ENCODE results near the gene ENPP5. TPM values are rescaled to one million over a fixed set of nuclear protein-coding genes. Genes with fewer than 3 reads are reported as not detected.

Gene ENPP5
- total and polyA plus RNA-seq, 10 of the 15 experiments (the other 5 are each of a cell fraction or from before 2014, with no cell fraction given), result 0.05 to 0.07 TPM; not detected in 8

DNA sequence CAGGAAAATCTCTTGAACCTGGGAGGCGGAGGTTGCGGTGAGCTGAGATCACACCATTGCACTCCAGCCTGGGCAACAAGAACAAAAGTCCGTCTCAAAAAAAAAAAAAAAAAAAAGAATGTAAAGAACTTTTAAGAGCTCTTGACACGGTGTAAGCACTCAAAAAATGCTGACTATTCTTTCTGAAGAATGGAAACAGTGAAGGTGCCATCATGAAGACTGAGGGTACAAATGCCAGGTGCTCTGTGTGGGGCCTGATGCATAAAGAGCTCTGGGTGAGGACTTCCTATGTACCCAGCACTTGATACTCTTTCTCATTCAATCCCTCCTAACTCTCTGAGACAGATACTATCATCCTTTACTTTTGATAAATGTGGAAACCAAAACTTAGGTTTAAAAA, 45.0 kb upstream of the ENPP5 start:
- intact Hi-C loops (cut with micrococcal nuclease; ENCODE audit: unreplicated experiment), result no loop called here
- no peak overlapping the region for H3K4me3 ChIP-seq
- SMC1A ChIA-PET (ENCODE audit: uncharacterized antibody, unreplicated experiment), result interaction anchor here (0.6 to 1.0 kb wide), 3 partner anchors 125 to 162 kb away, joined by 3 to 5 read pairs (median 3); no protein-coding TSS in a partner anchor

More for the DNA sequence above, 45.0 kb upstream of the ENPP5 start:
- Histone ChIP-seq H3K36me3 (ENCODE audit: control insufficient read depth in 2 of 2, insufficient read depth in 2 of 2, low read length in 1 of 2) (no peaks in the 10 kb centered on the region), H3K27ac (ENCODE audit: control insufficient read depth, insufficient read depth) (no peak overlapping the region), H3K4me1 (ENCODE audit: control insufficient read depth, insufficient read depth, low read length) (peaks cover 29% of the 10 kb centered on the region), H3K27me3 (replicated peaks in 1 of 2; ENCODE audit: control insufficient read depth in 2 of 2, insufficient read depth in 2 of 2, low read length in 1 of 2) (no peaks in the 10 kb centered on the region), H3K9ac (ENCODE audit: control insufficient read depth, insufficient read depth, low read length) (no peak overlapping the region), H4K20me1 (ENCODE audit: control insufficient read depth, insufficient read depth) (no peaks in the 10 kb centered on the region), H2AFZ (ENCODE audit: control insufficient read depth, low read depth, low read length) (no peak overlapping the region), H3K4me2 (ENCODE audit: control insufficient read depth, insufficient read depth) (no peak overlapping the region), H3K9me3 (replicated peaks; ENCODE audit: control insufficient read depth, insufficient read depth, low read length) (peaks cover 3% of the 10 kb centered on the region; the same call in 2 of the 3 replicates), H3K79me2 (ENCODE audit: control insufficient read depth, insufficient read depth, low read length) (no peaks in the 10 kb centered on the region)
- POLR2A ChIA-PET, result interaction anchor here (0.7 to 1.1 kb wide), 2 partner anchors 86 to 467 kb away, joined by 4 to 5 read pairs; partner anchors contain the start of gene ENPP4
- no TSS peak for BruUV-seq (replicated peaks)
- in situ Hi-C loops (cut with MboI), result no loop called here
- TF ChIP-seq MTA2 (IDR thresholded peaks at IDR 0.05; ENCODE audit: low read depth) (no peak), HDGF (IDR thresholded peaks at IDR 0.05) (no peak), ZNF207 (IDR thresholded peaks at IDR 0.05; ENCODE audit: borderline replicate concordance) (no peak), TCF7 (IDR thresholded peaks at IDR 0.05; ENCODE audit: borderline replicate concordance) (no peak), NFYB (IDR thresholded peaks at IDR 0.05; ENCODE audit: insufficient read depth, low read depth, low read length) (no peak), CEBPB (IDR thresholded peaks at IDR 0.05; ENCODE audit: borderline replicate concordance in 1 of 2, low read depth in 2 of 2, low read length in 2 of 2) (no peak), GATAD2B (conservative IDR thresholded peaks at IDR 0.05; ENCODE audit: low read depth) (no peak), SREBF2 (IDR thresholded peaks at IDR 0.05; ENCODE audit: low read length) (no peak), BRCA1 (IDR thresholded peaks at IDR 0.05; ENCODE audit: low read depth, low read length) (no peak), NFIC (IDR thresholded peaks at IDR 0.05; ENCODE audit: low read depth, low read length) (no peak), RELA (IDR thresholded peaks at IDR 0.05; ENCODE audit: borderline replicate concordance, partially characterized antibody) (no peak), NR2C2 (IDR thresholded peaks at IDR 0.05; ENCODE audit: borderline replicate concordance, control insufficient read depth, insufficient read length, low read depth) (no peak)
- TF ChIP-seq, protein P1, sequence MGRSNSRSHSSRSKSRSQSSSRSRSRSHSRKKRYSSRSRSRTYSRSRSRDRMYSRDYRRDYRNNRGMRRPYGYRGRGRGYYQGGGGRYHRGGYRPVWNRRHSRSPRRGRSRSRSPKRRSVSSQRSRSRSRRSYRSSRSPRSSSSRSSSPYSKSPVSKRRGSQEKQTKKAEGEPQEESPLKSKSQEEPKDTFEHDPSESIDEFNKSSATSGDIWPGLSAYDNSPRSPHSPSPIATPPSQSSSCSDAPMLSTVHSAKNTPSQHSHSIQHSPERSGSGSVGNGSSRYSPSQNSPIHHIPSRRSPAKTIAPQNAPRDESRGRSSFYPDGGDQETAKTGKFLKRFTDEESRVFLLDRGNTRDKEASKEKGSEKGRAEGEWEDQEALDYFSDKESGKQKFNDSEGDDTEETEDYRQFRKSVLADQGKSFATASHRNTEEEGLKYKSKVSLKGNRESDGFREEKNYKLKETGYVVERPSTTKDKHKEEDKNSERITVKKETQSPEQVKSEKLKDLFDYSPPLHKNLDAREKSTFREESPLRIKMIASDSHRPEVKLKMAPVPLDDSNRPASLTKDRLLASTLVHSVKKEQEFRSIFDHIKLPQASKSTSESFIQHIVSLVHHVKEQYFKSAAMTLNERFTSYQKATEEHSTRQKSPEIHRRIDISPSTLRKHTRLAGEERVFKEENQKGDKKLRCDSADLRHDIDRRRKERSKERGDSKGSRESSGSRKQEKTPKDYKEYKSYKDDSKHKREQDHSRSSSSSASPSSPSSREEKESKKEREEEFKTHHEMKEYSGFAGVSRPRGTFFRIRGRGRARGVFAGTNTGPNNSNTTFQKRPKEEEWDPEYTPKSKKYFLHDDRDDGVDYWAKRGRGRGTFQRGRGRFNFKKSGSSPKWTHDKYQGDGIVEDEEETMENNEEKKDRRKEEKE (IDR thresholded peaks at IDR 0.05), result no peak
- RAD21 ChIA-PET (ENCODE audit: unreplicated experiment), result no interaction called here
- DNase-seq (ENCODE audit: low read depth, low spot score) (no peak), ATAC-seq (no peak), FAIRE-seq (no peak)
- WGBS (ENCODE audit: insufficient coverage, insufficient replicate concordance, low lambda C conversion rate, missing lambda C conversion rate), result 57% methylated on average over 1 of the region's 4 CpGs
- CTCF ChIA-PET, result interaction anchor here (1.5 to 7.4 kb wide), 2 partner anchors 9 to 125 kb away, joined by 3 to 64 read pairs; no protein-coding TSS in a partner anchor
